ENCODE results near the gene NHSL2. TPM values are rescaled to one million over a fixed set of nuclear protein-coding genes. Genes with fewer than 3 reads are reported as not detected.

Gene NHSL2
- total RNA-seq, 2 donors from 2014 or later = 1.0 to 4.1 TPM

DNA sequence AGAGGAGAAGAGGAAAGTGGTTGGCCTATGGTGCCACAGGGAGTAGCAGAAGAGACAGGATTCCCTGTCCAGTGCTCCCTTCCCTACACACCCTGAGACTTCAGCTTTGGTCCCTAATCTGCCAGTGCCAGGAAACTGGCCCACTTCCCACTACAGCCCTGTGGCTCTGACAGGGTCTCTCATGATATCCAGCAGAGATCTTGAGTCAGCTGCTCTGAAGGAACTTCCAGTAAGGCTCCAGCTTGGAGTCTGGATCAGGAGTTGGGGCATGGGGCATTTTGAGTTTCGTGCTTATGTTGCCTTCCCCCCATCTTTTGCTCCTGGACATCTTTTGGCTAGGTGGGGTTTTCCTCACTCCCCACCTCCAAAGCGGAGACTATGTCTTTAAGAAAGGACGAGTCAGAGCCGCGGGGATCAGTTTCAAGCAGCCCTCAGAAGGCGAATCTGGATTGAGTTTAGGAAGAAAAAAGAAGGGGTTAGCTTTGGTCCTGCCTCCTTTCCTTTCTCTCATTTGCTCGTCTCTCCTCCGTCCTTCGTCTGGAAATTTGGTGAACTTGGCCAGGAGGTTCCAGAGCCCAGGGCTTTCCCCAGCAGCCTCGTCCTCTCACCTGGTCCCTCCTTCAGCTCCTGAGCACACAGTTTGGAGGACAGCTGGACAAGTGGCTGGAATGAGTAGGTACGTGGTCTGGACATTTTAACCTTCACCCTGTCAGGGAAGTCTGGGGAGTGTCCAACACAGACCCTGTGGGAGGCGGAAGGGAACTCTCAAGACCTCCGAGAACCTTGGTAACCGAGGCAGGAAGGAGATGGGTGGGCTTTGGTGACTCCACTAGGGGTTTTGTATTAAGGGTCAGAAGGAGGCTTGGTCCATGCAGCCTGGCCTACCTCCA lies 116.6 kb downstream of the NHSL2 start:
- H3K4me1 ChIP-seq = no peaks in the 10 kb centered on the region
- intact Hi-C loops (cut with DNase I) = no loop called here
- no peaks in the 10 kb centered on the region for H3K27me3 ChIP-seq
- H3K27ac ChIP-seq = no peak overlapping the region
- DNase-seq = peak; percentile 11
- TF ChIP-seq, protein P1, sequence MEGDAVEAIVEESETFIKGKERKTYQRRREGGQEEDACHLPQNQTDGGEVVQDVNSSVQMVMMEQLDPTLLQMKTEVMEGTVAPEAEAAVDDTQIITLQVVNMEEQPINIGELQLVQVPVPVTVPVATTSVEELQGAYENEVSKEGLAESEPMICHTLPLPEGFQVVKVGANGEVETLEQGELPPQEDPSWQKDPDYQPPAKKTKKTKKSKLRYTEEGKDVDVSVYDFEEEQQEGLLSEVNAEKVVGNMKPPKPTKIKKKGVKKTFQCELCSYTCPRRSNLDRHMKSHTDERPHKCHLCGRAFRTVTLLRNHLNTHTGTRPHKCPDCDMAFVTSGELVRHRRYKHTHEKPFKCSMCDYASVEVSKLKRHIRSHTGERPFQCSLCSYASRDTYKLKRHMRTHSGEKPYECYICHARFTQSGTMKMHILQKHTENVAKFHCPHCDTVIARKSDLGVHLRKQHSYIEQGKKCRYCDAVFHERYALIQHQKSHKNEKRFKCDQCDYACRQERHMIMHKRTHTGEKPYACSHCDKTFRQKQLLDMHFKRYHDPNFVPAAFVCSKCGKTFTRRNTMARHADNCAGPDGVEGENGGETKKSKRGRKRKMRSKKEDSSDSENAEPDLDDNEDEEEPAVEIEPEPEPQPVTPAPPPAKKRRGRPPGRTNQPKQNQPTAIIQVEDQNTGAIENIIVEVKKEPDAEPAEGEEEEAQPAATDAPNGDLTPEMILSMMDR (IDR thresholded peaks at IDR 0.05) = no peak
- H3K36me3 ChIP-seq = no peaks in the 10 kb centered on the region
- no peaks in the 10 kb centered on the region for H3K9me3 ChIP-seq
- no peak overlapping the region for H3K9ac ChIP-seq (ENCODE audit: low read depth in 2 of 2, low read length in 2 of 2)
- no peak overlapping the region for H3K4me3 ChIP-seq

DNA sequence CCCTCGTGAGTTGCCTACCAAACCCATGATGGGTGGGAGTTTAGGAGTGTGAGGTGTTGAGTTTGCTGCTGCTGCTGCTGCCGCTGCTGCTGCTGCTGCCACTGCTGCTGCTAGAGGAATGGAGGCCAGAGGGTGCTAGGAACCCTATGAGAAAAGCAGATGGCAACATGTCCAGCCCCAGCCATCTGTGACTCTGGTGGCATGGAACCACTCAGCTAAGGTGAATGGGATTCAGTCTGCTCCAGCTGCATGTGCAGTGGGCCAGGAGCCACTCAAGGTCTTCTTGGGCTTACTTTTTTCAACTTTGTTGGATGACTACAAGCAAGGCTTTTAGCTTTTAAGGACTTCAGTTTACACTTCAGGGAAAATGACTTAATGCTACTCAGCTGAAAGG lies 117.3 kb downstream of the NHSL2 start:
- Histone ChIP-seq H3K9me3 (no peaks in the 10 kb centered on the region), H3K9ac (ENCODE audit: low read depth in 2 of 2, low read length in 2 of 2) (no peak overlapping the region), H3K36me3 (no peaks in the 10 kb centered on the region), H3K4me1 (no peaks in the 10 kb centered on the region), H3K4me3 (no peak overlapping the region), H3K27me3 (no peaks in the 10 kb centered on the region), H3K27ac (no peak overlapping the region)
- intact Hi-C loops (cut with DNase I) = no loop called here
- TF ChIP-seq, protein P1 (IDR thresholded peaks at IDR 0.05) = no peak
- DNase-seq = no peak

DNA sequence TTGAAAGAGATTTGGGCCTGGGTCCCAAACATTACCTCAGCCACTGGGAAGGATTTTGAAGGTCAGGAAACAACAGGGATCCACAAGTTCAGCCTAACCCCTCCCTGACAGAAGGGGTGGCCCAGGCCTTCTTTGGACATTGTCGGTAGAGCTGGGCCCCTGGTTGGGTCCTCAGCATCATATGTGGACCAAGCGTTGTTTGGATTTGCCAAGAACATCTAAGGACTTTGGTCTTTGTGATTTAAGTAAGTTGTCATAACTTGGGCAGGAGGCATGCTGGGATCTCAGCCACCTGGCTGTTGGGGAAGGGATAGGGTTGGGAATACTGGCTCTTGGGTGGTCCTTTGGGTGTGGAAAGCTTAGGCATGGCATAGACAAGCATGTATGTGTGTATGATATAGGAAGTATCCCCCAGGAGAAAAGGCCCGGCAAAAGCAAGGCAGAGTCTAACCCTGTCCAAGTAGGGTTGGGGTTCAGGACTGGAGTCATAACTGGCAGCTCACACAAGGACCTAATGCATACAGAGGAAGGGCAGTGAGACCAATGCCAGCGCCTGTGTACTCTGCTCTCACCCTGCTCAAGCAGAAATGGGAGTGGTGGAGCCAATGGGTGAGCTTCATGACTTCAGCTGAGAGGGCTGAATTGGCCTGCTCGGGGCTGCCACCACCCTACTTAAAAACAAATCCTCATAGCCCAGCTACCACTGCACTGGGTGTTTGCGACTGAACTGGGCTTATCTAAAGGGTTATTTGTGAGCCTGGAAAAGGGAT lies 118.2 kb downstream of the NHSL2 start:
- Histone ChIP-seq H3K27ac (no peak overlapping the region), H3K36me3 (no peaks in the 10 kb centered on the region), H3K4me3 (no peak overlapping the region), H3K4me1 (no peaks in the 10 kb centered on the region), H3K27me3 (no peaks in the 10 kb centered on the region), H3K9ac (ENCODE audit: low read depth in 2 of 2, low read length in 2 of 2) (no peak overlapping the region), H3K9me3 (no peaks in the 10 kb centered on the region)
- TF ChIP-seq, protein P1 (IDR thresholded peaks at IDR 0.05) = no peak
- intact Hi-C loops (cut with DNase I) = no loop called here
- DNase-seq = peak; percentile 9

DNA sequence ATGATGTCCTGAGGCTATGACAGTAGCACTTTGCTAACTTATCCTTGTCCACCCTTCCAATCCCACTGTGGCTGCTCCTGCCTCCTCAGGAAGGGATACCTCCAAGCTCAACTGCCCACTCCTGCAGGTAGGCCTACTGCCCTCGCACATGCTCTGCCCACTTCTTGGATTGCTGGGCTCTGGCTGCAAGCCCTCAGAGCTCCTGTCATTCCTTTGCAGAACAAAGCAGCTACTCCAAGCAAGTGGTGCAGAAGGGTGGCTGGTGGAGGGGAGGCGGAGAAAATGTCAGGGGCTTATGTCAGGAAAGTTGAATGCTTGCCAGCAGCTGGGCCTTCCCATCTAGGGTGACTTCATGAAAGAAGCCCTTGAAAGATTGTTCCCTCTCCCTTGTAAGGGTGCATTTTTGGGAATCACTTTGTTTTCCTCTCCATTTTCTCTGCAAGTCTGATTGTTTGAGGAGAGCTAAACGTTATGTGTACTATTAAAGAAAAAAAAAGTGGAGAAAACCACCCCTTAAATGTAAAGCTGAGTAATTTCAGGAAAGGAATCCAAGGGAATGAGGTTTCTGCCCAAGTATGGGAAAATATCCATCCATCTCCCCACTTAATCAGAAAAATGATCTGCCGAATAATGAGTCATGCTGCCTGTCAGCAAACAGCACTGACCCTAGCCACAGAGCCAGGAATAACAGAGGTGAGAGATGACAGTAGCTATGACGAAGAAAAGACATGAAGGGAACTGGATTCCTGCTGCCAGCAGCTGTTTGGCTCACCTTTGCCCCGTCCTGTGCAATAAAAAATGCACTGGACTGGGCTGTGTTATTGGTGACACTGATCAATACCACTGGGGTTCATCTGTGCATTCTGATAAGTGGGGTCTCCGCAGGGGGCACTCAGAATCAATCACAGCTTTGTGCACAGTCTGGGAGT lies 119.1 kb downstream of the NHSL2 start:
- Histone ChIP-seq H3K27ac (no peak overlapping the region), H3K27me3 (no peaks in the 10 kb centered on the region), H3K36me3 (no peaks in the 10 kb centered on the region), H3K4me3 (no peak overlapping the region), H3K9me3 (no peaks in the 10 kb centered on the region), H3K4me1 (no peaks in the 10 kb centered on the region), H3K9ac (ENCODE audit: low read depth in 2 of 2, low read length in 2 of 2) (no peak overlapping the region)
- DNase-seq = peak; percentile 6
- TF ChIP-seq, protein P1 (IDR thresholded peaks at IDR 0.05) = no peak
- intact Hi-C loops (cut with DNase I) = no loop called here

DNA sequence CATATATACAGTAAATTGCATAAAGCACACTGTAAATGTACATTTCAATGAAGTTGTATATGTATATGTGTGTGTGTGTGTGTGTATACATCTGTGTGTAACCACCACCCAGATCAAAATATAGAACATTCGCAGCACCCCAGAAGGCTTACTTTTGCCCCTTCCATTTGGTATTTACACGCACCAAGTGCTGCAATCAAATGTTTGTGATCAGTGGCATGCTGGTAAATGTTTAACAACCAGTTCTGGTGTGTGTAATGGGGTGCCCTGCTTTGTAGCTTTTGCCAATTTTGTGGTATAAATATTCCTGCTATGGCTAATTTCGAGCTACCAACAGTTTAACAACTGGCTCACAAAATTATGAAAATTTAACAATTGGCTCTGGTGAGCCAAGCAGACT lies 119.8 kb downstream of the NHSL2 start:
- H3K9ac ChIP-seq (ENCODE audit: low read depth in 2 of 2, low read length in 2 of 2) = no peak overlapping the region
- peak; percentile 1 for DNase-seq
- no peaks in the 10 kb centered on the region for H3K36me3 ChIP-seq
- TF ChIP-seq, protein P1 (IDR thresholded peaks at IDR 0.05) = no peak
- intact Hi-C loops (cut with DNase I) = no loop called here
- no peaks in the 10 kb centered on the region for H3K27me3 ChIP-seq
- no peaks in the 10 kb centered on the region for H3K9me3 ChIP-seq
- H3K27ac ChIP-seq = no peak overlapping the region
- no peak overlapping the region for H3K4me3 ChIP-seq
- H3K4me1 ChIP-seq = no peaks in the 10 kb centered on the region
